Measurements from ENCODE around the gene CCL20.

CCL20 gene

GRCh38 chr2:227781841-227782240 is 31.8 kb upstream of the CCL20 start:
- Histone ChIP-seq H3F3A (ENCODE audit: control insufficient read depth, insufficient read depth) (no peaks in the 10 kb centered on the region), H3K36me3 (ENCODE audit: control insufficient read depth, low read length) (no peaks in the 10 kb centered on the region), H3K4me1 (ENCODE audit: control insufficient read depth, low read length) (peaks cover 3% of the 10 kb centered on the region; the same call in 1 of the 2 replicates), H3K4me2 (ENCODE audit: low read length) (no peak overlapping the region), H3K27ac (ENCODE audit: low read depth, low read length) (no peak overlapping the region), H4K20me1 (ENCODE audit: control insufficient read depth, insufficient read depth, low read depth, low read length) (no peaks in the 10 kb centered on the region), H3K9me3 (ENCODE audit: control insufficient read depth, insufficient read depth, low read length) (no peaks in the 10 kb centered on the region), H3K79me2 (ENCODE audit: control insufficient read depth, low read length) (no peaks in the 10 kb centered on the region), H3K9me2 (replicated peaks; ENCODE audit: control insufficient read depth, low read length) (no peaks in the 10 kb centered on the region), H3K4me3 (ENCODE audit: low read length) (no peak overlapping the region), H3K27me3 (ENCODE audit: control insufficient read depth, low read length) (peaks cover 4% of the 10 kb centered on the region; the same call in 1 of the 2 replicates)
- TF ChIP-seq CTCF (IDR thresholded peaks at IDR 0.05; ENCODE audit: low read depth, low read length, poor library complexity, severe bottlenecking) (no peak), EZH2phosphoT487 (IDR thresholded peaks at IDR 0.05; ENCODE audit: borderline replicate concordance, low read length) (no peak)

- H3K4me3 ChIP-seq (ENCODE audit: low read length): no peak overlapping the region
- H4K20me1 ChIP-seq (ENCODE audit: control insufficient read depth, insufficient read depth, low read depth, low read length): no peaks in the 10 kb centered on the region
- H3K79me2 ChIP-seq (ENCODE audit: control insufficient read depth, low read length): no peaks in the 10 kb centered on the region
- H3K27me3 ChIP-seq (ENCODE audit: control insufficient read depth, low read length): peaks cover 4% of the 10 kb centered on the region; the same call in 1 of the 2 replicates
- no peaks in the 10 kb centered on the region for H3F3A ChIP-seq (ENCODE audit: control insufficient read depth, insufficient read depth)
- H3K4me1 ChIP-seq (ENCODE audit: control insufficient read depth, low read length): peaks cover 3% of the 10 kb centered on the region; the same call in 1 of the 2 replicates
- no peaks in the 10 kb centered on the region for H3K9me3 ChIP-seq (ENCODE audit: control insufficient read depth, insufficient read depth, low read length)
- no peaks in the 10 kb centered on the region for H3K36me3 ChIP-seq (ENCODE audit: control insufficient read depth, low read length)
- TF ChIP-seq CTCF (IDR thresholded peaks at IDR 0.05; ENCODE audit: low read depth, low read length, poor library complexity, severe bottlenecking): no peak
- TF ChIP-seq EZH2phosphoT487 (IDR thresholded peaks at IDR 0.05; ENCODE audit: borderline replicate concordance, low read length): no peak
- H3K9me2 ChIP-seq (replicated peaks; ENCODE audit: control insufficient read depth, low read length): no peaks in the 10 kb centered on the region
- no peak overlapping the region for H3K4me2 ChIP-seq (ENCODE audit: low read length)
- no peak overlapping the region for H3K27ac ChIP-seq (ENCODE audit: low read depth, low read length)
Observed at GRCh38 chr2:227782804-227783203, 30.8 kb upstream of the CCL20 start.

GRCh38 chr2:227783404-227784138 is 30.1 kb upstream of the CCL20 start:
- Histone ChIP-seq H3K27ac (ENCODE audit: low read depth, low read length) (no peak overlapping the region), H3K79me2 (ENCODE audit: control insufficient read depth, low read length) (no peaks in the 10 kb centered on the region)

More at GRCh38 chr2:227783404-227784138, 30.1 kb upstream of the CCL20 start:
- TF ChIP-seq CTCF (IDR thresholded peaks at IDR 0.05; ENCODE audit: low read depth, low read length, poor library complexity, severe bottlenecking) (no peak), EZH2phosphoT487 (IDR thresholded peaks at IDR 0.05; ENCODE audit: borderline replicate concordance, low read length) (no peak)
- no peak overlapping the region for H3K4me2 ChIP-seq (ENCODE audit: low read length)
- no peaks in the 10 kb centered on the region for H4K20me1 ChIP-seq (ENCODE audit: control insufficient read depth, insufficient read depth, low read depth, low read length)
- H3K4me3 ChIP-seq (ENCODE audit: low read length): no peak overlapping the region
- no peaks in the 10 kb centered on the region for H3K9me2 ChIP-seq (replicated peaks; ENCODE audit: control insufficient read depth, low read length)
- H3K9me3 ChIP-seq (ENCODE audit: control insufficient read depth, insufficient read depth, low read length): no peaks in the 10 kb centered on the region
- H3F3A ChIP-seq (ENCODE audit: control insufficient read depth, insufficient read depth): no peaks in the 10 kb centered on the region
- no peaks in the 10 kb centered on the region for H3K36me3 ChIP-seq (ENCODE audit: control insufficient read depth, low read length)
- peaks cover 4% of the 10 kb centered on the region; the same call in 1 of the 2 replicates for H3K27me3 ChIP-seq (ENCODE audit: control insufficient read depth, low read length)
- peaks cover 3% of the 10 kb centered on the region; the same call in 1 of the 2 replicates for H3K4me1 ChIP-seq (ENCODE audit: control insufficient read depth, low read length)

Measured in DOHH2 (cell line).